Endothelial cell of umbilical vein (primary cell): Measurements from ENCODE around the gene RFC5. TPM values are rescaled to one million over a fixed set of nuclear protein-coding genes. Genes with fewer than 3 reads are reported as not detected.

ENCODE experiments used
- BruUV-seq: library from RNA; stranded (reverse); fragments of 400-500 nt; replicated peaks from 2 replicates; lab custom pipeline; 2021; lab: Mats Ljungman, UMichigan
- CTCF ChIA-PET: fragments of 300-600, 350-600 bp; sonication (Branson Sonifier 250); formaldehyde crosslinking; loops from one replicate; lab custom pipeline; 2021; ENCODE audit warnings: antibody characterized with exemption, inconsistent platforms; lab: Charles Lee
- POLR2A ChIA-PET: fragments of 300-600, 350-600 bp; sonication (Branson Sonifier 250); formaldehyde crosslinking; loops from one replicate; lab custom pipeline; 2021; ENCODE audit warnings: antibody characterized with exemption, inconsistent platforms; lab: Charles Lee
- DNase-seq: peaks from one replicate; pipeline ENCODE4 v3.0.0-alpha.2; 2011; ENCODE audit warnings: low read depth, low spot score
- FAIRE-seq: peaks from 2 replicates; lab custom pipeline; 2011; peaks lifted over from hg19 to GRCh38; lab: Jason Lieb, UNC
- H2AFZ ChIP-seq: 2 replicates; pipeline ENCODE4 v1.6.0; 2012; ENCODE audit warnings: low read depth, low read length, control low read depth, inconsistent platforms
- H3K27ac ChIP-seq: 2 replicates; pipeline ENCODE4 v1.5.1; 2011; ENCODE audit warnings: low read depth, mild to moderate bottlenecking, control low read depth, low read length, moderate library complexity; ENCODE audit not compliant: insufficient read depth
- H3K27me3 ChIP-seq, 2 experiments: 2 replicates each; pipeline versions ENCODE4 v1.6.0 to v1.6.1; 2011; ENCODE audit warnings: low read length in 2 of 2, mixed read lengths in 1 of 2; ENCODE audit not compliant: control insufficient read depth in 2 of 2, insufficient read depth in 2 of 2
- H3K36me3 ChIP-seq, 2 experiments: 2 replicates in 1 of 2; 3 replicates in 1 of 2; pipeline ENCODE4 v1.5.1; 2011; ENCODE audit warnings: low read length in 2 of 2, mild to moderate bottlenecking in 1 of 2, moderate library complexity in 1 of 2; ENCODE audit not compliant: control insufficient read depth in 2 of 2, insufficient read depth in 2 of 2; ENCODE audit errors: extremely low read depth in 1 of 2
- H3K4me1 ChIP-seq: 3 replicates; pipeline ENCODE4 v1.5.1; 2011; ENCODE audit warnings: mild to moderate bottlenecking, low read length; ENCODE audit not compliant: control insufficient read depth, insufficient read depth; ENCODE audit errors: extremely low read depth
- H3K4me2 ChIP-seq: 2 replicates; pipeline ENCODE4 v1.6.1; 2011; ENCODE audit warnings: low read length, control low read depth, mixed read lengths; ENCODE audit not compliant: insufficient read depth
- H3K4me3 ChIP-seq, 3 experiments: fragments of 200-600 bp in 1 of 3; sonication (generic), shearing (Covaris generic) in 1 of 3; replicated peaks in 1 of 3; 2 replicates each; pipeline ENCODE4 v1.5.1; 2011 to 2016; ENCODE audit warnings: control low read depth in 3 of 3, low read length in 3 of 3, mild to moderate bottlenecking in 2 of 3, inconsistent platforms in 1 of 3, low read depth in 1 of 3, moderate library complexity in 1 of 3; ENCODE audit not compliant: insufficient read depth in 1 of 3
- H3K79me2 ChIP-seq: 2 replicates; pipeline ENCODE4 v1.6.0; 2012; ENCODE audit warnings: low read length, inconsistent platforms; ENCODE audit not compliant: control insufficient read depth, insufficient read depth
- H3K9ac ChIP-seq: replicated peaks from 2 replicates; pipeline ENCODE3; 2011; ENCODE audit warnings: low read length, control low read depth; ENCODE audit not compliant: insufficient read depth; ENCODE audit errors: extremely low read depth
- H3K9me1 ChIP-seq: replicated peaks from 3 replicates; pipeline ENCODE4 v1.6.0; 2011; ENCODE audit warnings: mild to moderate bottlenecking, low read length; ENCODE audit not compliant: control insufficient read depth, insufficient read depth; ENCODE audit errors: extremely low read depth
- H3K9me3 ChIP-seq: replicated peaks from 2 replicates; pipeline ENCODE4 v1.5.1; 2012; ENCODE audit warnings: low read length, inconsistent platforms; ENCODE audit not compliant: control insufficient read depth, insufficient read depth
- H4K20me1 ChIP-seq: replicated peaks from 2 replicates; pipeline ENCODE3; 2011; ENCODE audit warnings: mild to moderate bottlenecking, low read length; ENCODE audit not compliant: control insufficient read depth, insufficient read depth; ENCODE audit errors: extremely low read depth
- EZH2 ChIP-seq: IDR thresholded peaks from 2 replicates; pipeline ENCODE4 v1.6.1; 2012; ENCODE audit warnings: borderline replicate concordance, low read depth, mild to moderate bottlenecking, moderate library complexity, low read length, inconsistent platforms; ENCODE audit not compliant: severe bottlenecking
- FOS ChIP-seq: IDR thresholded peaks from 2 replicates; pipeline ENCODE4 v1.6.1; 2011; ENCODE audit warnings: mild to moderate bottlenecking, low read length, moderate library complexity, borderline replicate concordance; ENCODE audit not compliant: insufficient read depth
- GATA2 ChIP-seq: IDR thresholded peaks from 2 replicates; pipeline ENCODE4 v1.7.0; 2011; ENCODE audit warnings: low read depth, mild to moderate bottlenecking, moderate library complexity, mixed read lengths, low read length; ENCODE audit not compliant: insufficient read length, insufficient read depth
- JUN ChIP-seq: IDR thresholded peaks from 2 replicates; pipeline ENCODE4 v1.6.1; 2011; ENCODE audit warnings: borderline replicate concordance, low read depth; ENCODE audit not compliant: insufficient read length, insufficient read depth
- MYC ChIP-seq: IDR thresholded peaks from one replicate; pipeline ENCODE4 v1.6.1; 2011; ENCODE audit warnings: mild to moderate bottlenecking, low read depth, low read length
- POLR2A ChIP-seq: IDR thresholded peaks from 2 replicates; pipeline ENCODE4 v1.6.1; 2012; ENCODE audit warnings: low read depth, mild to moderate bottlenecking, control low read depth, low read length
- POLR2AphosphoS5 ChIP-seq: IDR thresholded peaks from 2 replicates; pipeline ENCODE4 v1.6.1; 2012; ENCODE audit warnings: low read depth, mild to moderate bottlenecking, control low read depth, low read length, moderate library complexity; ENCODE audit not compliant: insufficient read depth
- dilution Hi-C: fragments of 300-500 bp; cut with MboI; formaldehyde crosslinking; loops from one replicate; pipeline ENCODE4 v1.15.0; 2019; ENCODE audit warnings: low sequenced_read_pairs; ENCODE audit not compliant: extremely low pct_ligation_motif_present
- intact Hi-C: fragments of 100-400 bp; cut with micrococcal nuclease; formaldehyde crosslinking; loops from one replicate; pipeline ENCODE4 v1.10.0; 2022
- polyA plus RNA-seq, 4 experiments: library from polyadenylated mRNA; depleted of rRNA in 3 of 4; stranded (reverse) in 3 of 4; unstranded in 1 of 4; fragments of >200 nt; gene quantifications; 2 replicates each; pipeline versions ENCODE4 v1.2.1 to v1.2.3, GENCODE V29; 2011 to 2012; ENCODE audit warnings: missing spikeins in 1 of 4
- total RNA-seq: library from RNA; stranded (reverse); gene quantifications from 2 replicates; pipeline ENCODE4 v1.2.3, GENCODE V29; 2021
- TF ChIP-seq, protein P1 (sequence below), 2 donors: IDR thresholded peaks; 1 replicate in 1 of 2; 2 replicates in 1 of 2; pipeline ENCODE4 v1.5.1; 2011; ENCODE audit warnings: low read length in 2 of 2, mild to moderate bottlenecking in 2 of 2, moderate library complexity in 2 of 2, control low read depth in 1 of 2, inconsistent platforms in 1 of 2, low read depth in 1 of 2; ENCODE audit not compliant: insufficient read depth in 1 of 2; ENCODE audit errors: extremely low read depth in 1 of 2
- TF ChIP-seq, protein P2 (sequence below): IDR thresholded peaks from 2 replicates; pipeline ENCODE4 v1.6.1; 2011; ENCODE audit not compliant: insufficient read depth, insufficient read length

The RFC5 gene
- total and polyA plus RNA-seq, 2 donors (not counting 3 experiments of a cell fraction or from before 2014, with no cell fraction given), result 18.1 to 23.3 TPM

DNA sequence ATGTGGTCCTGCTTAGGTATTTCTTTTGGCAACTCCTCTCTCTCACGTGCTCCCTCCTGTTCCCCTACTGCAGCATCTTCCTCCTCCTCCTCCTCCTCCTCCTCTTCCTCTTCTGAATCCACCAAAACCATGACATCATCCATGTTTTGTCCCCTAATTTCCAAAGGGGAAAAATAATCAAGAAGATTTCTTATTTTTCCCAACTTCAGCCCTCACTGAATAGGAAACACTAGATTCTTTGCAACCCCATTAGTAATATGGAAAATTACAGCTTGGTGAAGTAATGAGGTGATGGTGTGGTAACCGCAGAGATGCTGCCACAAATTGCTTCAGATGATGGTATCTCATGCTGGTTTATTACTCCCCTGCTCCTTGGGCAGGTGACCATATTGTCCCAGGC is 51.9 kb downstream of the RFC5 start:
- DNase-seq (no peak), FAIRE-seq (no peak)
- Histone ChIP-seq H3K4me2 (no peak overlapping the region), H3K9ac (no peak overlapping the region), H3K27me3 (no peaks in the 10 kb centered on the region), H2AFZ (no peak overlapping the region), H3K36me3 (peaks cover 0 to 7% of the 10 kb centered on the region in 2 experiments), H3K4me3 (no peak overlapping the region), H3K27ac (no peak overlapping the region), H3K79me2 (no peaks in the 10 kb centered on the region), H3K9me1 (no peaks in the 10 kb centered on the region), H3K4me1 (no peaks in the 10 kb centered on the region), H3K9me3 (no peaks in the 10 kb centered on the region), H4K20me1 (no peaks in the 10 kb centered on the region)
- intact Hi-C loops (no loop called here), dilution Hi-C loops (no loop called here)
- POLR2A ChIA-PET, result no interaction called here
- TF ChIP-seq POLR2A (no peak), FOS (no peak), GATA2 (no peak), POLR2AphosphoS5 (no peak), JUN (no peak), EZH2 (no peak), MYC (no peak)
- TF ChIP-seq, protein P1, sequence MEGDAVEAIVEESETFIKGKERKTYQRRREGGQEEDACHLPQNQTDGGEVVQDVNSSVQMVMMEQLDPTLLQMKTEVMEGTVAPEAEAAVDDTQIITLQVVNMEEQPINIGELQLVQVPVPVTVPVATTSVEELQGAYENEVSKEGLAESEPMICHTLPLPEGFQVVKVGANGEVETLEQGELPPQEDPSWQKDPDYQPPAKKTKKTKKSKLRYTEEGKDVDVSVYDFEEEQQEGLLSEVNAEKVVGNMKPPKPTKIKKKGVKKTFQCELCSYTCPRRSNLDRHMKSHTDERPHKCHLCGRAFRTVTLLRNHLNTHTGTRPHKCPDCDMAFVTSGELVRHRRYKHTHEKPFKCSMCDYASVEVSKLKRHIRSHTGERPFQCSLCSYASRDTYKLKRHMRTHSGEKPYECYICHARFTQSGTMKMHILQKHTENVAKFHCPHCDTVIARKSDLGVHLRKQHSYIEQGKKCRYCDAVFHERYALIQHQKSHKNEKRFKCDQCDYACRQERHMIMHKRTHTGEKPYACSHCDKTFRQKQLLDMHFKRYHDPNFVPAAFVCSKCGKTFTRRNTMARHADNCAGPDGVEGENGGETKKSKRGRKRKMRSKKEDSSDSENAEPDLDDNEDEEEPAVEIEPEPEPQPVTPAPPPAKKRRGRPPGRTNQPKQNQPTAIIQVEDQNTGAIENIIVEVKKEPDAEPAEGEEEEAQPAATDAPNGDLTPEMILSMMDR (IDR thresholded peaks at IDR 0.05; ENCODE audit: extremely low read depth in 1 of 2, insufficient read depth in 1 of 2, low read depth in 1 of 2, low read length in 2 of 2), result no peak
- TF ChIP-seq, protein P2, sequence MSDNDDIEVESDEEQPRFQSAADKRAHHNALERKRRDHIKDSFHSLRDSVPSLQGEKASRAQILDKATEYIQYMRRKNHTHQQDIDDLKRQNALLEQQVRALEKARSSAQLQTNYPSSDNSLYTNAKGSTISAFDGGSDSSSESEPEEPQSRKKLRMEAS, result no peak
- CTCF ChIA-PET, result interaction anchor here (0.6 to 1.0 kb wide), 2 partner anchors 8 to 70 kb away, joined by 3 read pairs; no protein-coding TSS in a partner anchor
- no TSS peak for BruUV-seq
